DMS 273 (cell line): Measurements from ENCODE around the gene IL12A.

Experiments
- DNase-seq: peaks from one replicate; lab custom pipeline; 2025; ENCODE audit not compliant: unreplicated experiment; lab: John Stamatoyannopoulos, UW

IL12A gene

DNA sequence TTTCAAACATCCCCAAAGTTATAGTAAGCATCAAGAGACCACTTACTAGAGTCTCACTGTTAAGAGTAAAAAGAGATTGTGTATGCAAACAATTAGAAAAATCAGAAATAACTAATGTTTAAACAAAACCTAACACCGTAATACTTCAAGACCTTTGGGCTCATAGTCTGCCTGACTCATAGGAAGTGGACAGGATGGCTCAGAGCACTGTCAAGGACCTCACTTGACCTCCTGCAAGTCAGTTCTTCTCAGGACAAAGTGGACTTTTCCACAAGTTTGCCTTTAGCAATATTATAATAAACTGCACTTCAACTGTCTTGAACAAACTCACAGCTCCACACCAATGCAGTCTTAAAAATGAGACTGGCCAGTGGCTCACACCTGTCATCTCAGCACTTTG, 34.8 kb downstream of the IL12A start:
- DNase-seq = no peak

DNA sequence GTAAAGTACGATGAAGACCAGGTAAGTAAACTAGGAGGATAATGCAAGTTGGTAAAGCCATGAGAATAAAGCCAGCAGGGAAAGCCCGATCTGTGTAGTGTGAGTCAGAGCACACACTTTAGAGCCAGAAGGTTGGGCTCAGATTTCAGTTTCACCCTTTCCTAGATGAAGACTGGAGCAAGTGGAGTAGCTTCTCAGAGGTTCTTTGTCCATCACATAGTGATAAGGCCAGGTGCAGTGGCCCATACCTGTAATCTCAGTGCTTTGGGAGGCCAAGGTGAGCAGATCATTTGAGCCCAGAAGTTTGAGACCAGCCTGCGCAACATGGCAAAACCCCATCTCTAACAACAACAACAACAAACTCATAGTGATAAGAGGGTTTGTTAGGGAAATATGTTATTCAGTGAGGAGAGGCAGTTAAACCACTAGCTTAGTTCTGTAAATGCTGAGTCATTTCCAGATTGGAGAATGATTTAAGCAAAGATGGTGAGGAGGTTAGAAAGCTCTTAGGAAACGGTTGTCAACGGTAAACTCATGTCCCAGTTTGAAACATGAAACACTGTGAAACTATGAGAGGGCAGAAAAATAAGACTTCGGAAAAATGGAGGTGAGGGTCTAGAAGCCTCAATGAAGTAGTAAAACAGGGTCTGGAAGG, 39.0 kb downstream of the IL12A start:
- DNase-seq = peak; percentile 33

DNA sequence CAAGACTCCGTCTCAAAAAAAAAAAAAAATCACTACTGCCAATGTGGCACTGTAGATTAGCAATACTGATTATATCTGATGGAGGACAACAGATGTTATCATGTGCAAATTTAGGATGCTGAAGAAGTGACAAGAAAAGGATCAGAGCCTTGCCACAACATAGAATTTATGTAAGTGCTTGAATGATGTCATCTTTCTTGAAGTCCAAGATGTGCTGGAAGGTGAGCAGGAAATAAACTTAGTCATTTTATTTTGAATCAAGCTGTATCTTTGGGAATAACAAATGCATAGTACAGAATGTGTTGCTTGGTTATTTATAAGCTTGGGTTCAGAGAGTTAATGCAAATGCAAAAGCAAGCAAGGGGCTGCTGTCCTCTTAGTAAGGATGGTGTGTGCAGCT, 47.1 kb downstream of the IL12A start:
- DNase-seq = no peak

DNA sequence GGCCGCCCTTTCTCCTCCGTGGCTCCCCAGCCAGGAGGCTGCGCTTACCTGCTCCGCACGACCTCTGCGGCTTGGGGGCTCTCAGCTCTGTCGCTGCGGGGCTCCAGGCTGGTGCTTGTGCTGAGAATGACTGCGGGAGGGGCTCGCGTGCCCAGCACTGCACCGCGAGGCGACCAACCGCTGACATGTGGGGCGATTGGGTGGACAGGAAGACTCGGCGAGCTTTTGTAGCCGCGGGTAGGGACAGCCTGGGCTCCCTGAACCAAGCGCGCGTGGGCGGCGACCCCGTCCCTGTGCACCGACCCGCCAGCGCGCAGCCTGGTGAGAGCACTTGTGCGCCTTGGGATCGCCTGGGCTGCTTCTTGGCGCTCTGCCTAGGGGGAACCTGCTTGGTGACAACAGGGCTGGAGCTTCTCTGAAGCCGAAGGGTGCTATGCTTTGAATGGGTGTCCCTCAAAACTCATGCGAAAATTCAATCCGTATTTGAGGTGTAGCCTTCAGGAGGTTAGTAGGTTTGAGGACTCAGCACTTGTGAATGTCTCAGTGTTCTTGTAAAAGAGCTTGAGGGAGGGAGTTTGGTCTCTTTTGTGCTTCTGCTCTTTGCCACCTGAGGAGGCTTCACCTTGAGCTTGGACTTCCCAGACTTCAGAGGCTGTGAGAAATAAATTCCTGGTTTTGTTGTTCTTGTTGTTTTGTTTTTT, 50.4 kb downstream of the IL12A start:
- peak; percentile 71 for DNase-seq

DNA sequence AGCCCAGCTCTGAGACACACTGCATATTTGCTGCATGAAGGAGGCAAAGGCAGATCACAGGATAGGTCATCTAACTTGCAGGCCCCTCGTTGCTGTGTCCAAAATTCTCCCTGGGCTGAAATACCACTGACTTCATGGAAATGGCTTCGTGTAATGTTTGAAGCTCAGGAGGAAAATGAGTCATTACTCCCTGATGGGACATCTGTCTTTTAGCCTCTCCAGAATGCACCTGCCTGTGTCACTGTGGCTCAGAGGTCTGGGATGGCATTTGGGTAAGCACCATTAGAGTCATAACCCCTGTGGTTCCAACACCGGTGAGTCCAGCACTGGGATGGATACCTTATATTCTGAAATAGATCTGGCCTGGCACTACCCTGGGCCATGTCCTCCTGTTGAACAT, 51.5 kb downstream of the IL12A start:
- DNase-seq = no peak

DNA sequence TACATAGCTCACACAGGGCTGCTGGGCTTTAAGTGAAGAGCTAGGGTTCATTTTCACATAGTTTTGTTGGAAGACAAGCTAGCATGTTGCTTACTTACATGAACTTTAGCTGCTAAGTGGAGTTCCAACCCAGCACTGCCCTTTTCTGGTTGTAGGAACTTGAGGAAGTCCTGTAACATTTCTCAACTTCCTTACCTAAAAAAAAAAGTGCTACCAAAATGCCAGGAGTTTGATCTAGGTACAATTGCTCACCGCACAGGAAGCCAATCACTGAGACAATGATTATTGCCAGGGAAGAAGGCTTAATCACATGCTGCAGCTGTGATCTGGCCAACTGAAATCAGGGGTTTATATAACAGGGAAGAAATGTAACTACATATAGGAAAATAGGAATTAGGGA, 52.8 kb downstream of the IL12A start:
- DNase-seq = no peak

DNA sequence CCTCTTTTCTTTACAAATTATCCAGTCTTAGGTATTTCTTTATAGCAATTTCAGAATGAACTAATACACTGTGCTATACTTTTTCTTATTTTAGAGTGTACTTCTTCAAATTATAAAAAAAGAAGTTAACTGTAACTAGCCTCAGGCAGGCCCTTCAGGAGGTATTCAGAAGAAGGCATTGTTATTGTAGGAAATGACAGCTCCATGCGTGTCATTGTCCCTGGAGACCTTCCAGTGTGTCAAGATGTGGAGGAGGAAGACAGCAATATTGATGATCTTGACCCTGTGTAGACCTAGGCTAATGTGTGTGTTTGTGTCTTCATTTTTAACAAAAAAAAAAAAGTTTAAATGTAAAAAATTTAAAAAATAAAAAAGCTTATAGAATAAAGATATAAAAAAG, 55.5 kb downstream of the IL12A start:
- no peak for DNase-seq
